ENCODE measurements around the gene QRFPR. TPM values are rescaled to one million over a fixed set of nuclear protein-coding genes. Genes with fewer than 3 reads are reported as not detected.
A peak's percentile ranks its signal among the peaks of the same experiment; 100 is the strongest.

The QRFPR gene
- total and polyA plus RNA-seq, 2 of the 8 experiments (the other 6 are each of a cell fraction or from before 2014, with no cell fraction given): 1.0 to 2.9 TPM

DNA sequence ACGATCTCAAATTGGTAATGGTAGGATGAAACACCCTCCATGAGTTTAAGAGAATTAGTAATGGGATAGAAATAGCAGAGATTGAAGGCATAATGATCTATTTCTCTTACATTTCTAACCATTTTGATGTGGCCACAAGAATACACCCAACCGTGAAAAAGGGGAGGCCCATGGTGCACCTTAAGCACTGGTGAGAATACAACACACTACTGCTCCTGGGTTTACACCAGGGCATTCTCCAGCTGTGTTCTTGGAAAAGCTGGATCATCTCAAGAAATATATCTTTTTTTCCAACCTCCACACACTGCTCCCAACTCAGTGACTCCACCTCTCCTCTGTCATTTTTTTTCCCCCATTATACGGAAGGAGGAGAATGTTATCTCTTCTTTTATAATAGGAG is 1.5 kb downstream of the QRFPR start:
- H3K4me3 ChIP-seq (ENCODE audit: extremely low read depth in 1 of 4, insufficient read depth in 2 of 4, low read depth in 3 of 4, low read length in 4 of 4): peak overlapping the region in 1 of 4 experiments; percentile 66; a peak in 1 of 8 replicates
- H3K27ac ChIP-seq (ENCODE audit: low read depth, low read length): no peak overlapping the region
- H2BK12ac ChIP-seq (ENCODE audit: low read depth, low read length): no peak overlapping the region
- H3K23ac ChIP-seq (ENCODE audit: insufficient read length): no peak overlapping the region
- H3K18ac ChIP-seq (ENCODE audit: extremely low read depth, low read length): no peak overlapping the region
- no peak overlapping the region for H4K91ac ChIP-seq (replicated peaks; ENCODE audit: insufficient read length, low read length)
- H3K9ac ChIP-seq (replicated peaks in 1 of 4; ENCODE audit: extremely low read depth in 1 of 4, low read depth in 3 of 4, low read length in 3 of 4): no peak overlapping the region
- H2BK15ac ChIP-seq (ENCODE audit: low read length): no peak overlapping the region
- no peak overlapping the region for H4K5ac ChIP-seq (ENCODE audit: insufficient read length, low read depth, low read length)
- 86% methylated on average over 3 of the region's 3 CpGs; no CpG with 5 or more reads in 1 of the 2 experiments for WGBS, 2 experiments (ENCODE audit: extremely low coverage in 1 of 2, insufficient coverage in 1 of 2, insufficient read length in 1 of 2, insufficient replicate concordance in 2 of 2, low coverage in 1 of 2, low lambda C conversion rate in 2 of 2, missing lambda C conversion rate in 1 of 2)
- no peak overlapping the region for H2BK20ac ChIP-seq (ENCODE audit: low read length)
- no peaks in the 10 kb centered on the region for H4K20me1 ChIP-seq (replicated peaks in 1 of 2; ENCODE audit: control insufficient read depth in 1 of 2, insufficient read depth in 2 of 2, low read length in 2 of 2)
- no peaks in the 10 kb centered on the region for H3K9me3 ChIP-seq (ENCODE audit: insufficient read depth in 2 of 2, low read depth in 1 of 2, low read length in 1 of 2)
- no peak overlapping the region for H3K56ac ChIP-seq (replicated peaks; ENCODE audit: insufficient read length, low read depth, low read length)
- no peaks in the 10 kb centered on the region for H3K36me3 ChIP-seq (ENCODE audit: control insufficient read depth in 2 of 4, insufficient read depth in 4 of 4, low read length in 3 of 4)
- DNase-seq (ENCODE audit: low read depth in 1 of 2, low spot score in 2 of 2) (no peak), FAIRE-seq (no peak)
- no peaks in the 10 kb centered on the region for H3K79me1 ChIP-seq (ENCODE audit: low read depth, low read length)
- ChIA-PET CTCF (ENCODE audit: partially characterized antibody) (interaction anchor here (0.6 to 2.1 kb wide), 8 partner anchors 9 to 254 kb away, joined by 3 to 17 read pairs (median 4); no protein-coding TSS in a partner anchor), POLR2A (ENCODE audit: partially characterized antibody) (no interaction called here)
- no peak overlapping the region; a peak in 1 of 4 replicates for H3K4me2 ChIP-seq (ENCODE audit: insufficient read depth in 1 of 2, low read depth in 2 of 2, low read length in 2 of 2)
- no peak overlapping the region for H2AFZ ChIP-seq (ENCODE audit: low read length)
- TF ChIP-seq SP4 (IDR thresholded peaks at IDR 0.05; ENCODE audit: low read length) (no peak), TAF7 (optimal IDR thresholded peaks at IDR 0.05; ENCODE audit: borderline replicate concordance, low read depth, low read length) (no peak), CHD2 (IDR thresholded peaks at IDR 0.05; ENCODE audit: low read length) (no peak)
- no peak overlapping the region for H2BK120ac ChIP-seq (replicated peaks; ENCODE audit: low read depth, low read length)
- H3K4me1 ChIP-seq (replicated peaks in 1 of 4; ENCODE audit: control insufficient read depth in 3 of 4, insufficient read depth in 4 of 4, low read length in 3 of 4): peaks cover 0 to 2% (median 0%) of the 10 kb centered on the region in 4 experiments; a peak in 3 of 7 replicates
- H3K14ac ChIP-seq (ENCODE audit: insufficient read length): no peak overlapping the region
- no peak overlapping the region for H2AK5ac ChIP-seq (ENCODE audit: low read depth, low read length)
- H4K8ac ChIP-seq (ENCODE audit: extremely low read depth, insufficient read depth, low read length): no peak overlapping the region
- H3K79me2 ChIP-seq (ENCODE audit: control insufficient read depth in 1 of 2, insufficient read depth in 2 of 2, low read length in 2 of 2): no peaks in the 10 kb centered on the region
- peaks cover 13% of the 10 kb centered on the region for H3K23me2 ChIP-seq (ENCODE audit: low read depth, low read length)
- no peak overlapping the region for H3K4ac ChIP-seq (replicated peaks; ENCODE audit: insufficient read length, low read depth, low read length)
- H2BK5ac ChIP-seq (ENCODE audit: low read depth, low read length): no peak overlapping the region
- H3K27me3 ChIP-seq (replicated peaks in 1 of 4; ENCODE audit: control insufficient read depth in 3 of 4, extremely low read depth in 1 of 4, insufficient read depth in 3 of 4, low read length in 3 of 4): peaks cover 8 to 35% (median 22%) of the 10 kb centered on the region in 4 experiments
